Sigmoid colon (tissue), 7 donors: ENCODE results near the gene NLGN4X. TPM values are rescaled to one million over a fixed set of nuclear protein-coding genes. Genes with fewer than 3 reads are reported as not detected.

ENCODE experiments used
- DNase-seq: peaks from one replicate; pipeline ENCODE4 v3.0.0-alpha.2; 2019
- H3K27ac ChIP-seq, 4 donors: fragments of 200-600 bp; sonication (generic); one replicate each; pipeline ENCODE4 v1.5.1; 2016 to 2019; ENCODE audit warnings: mild to moderate bottlenecking in 1 of 4
- H3K27me3 ChIP-seq, 3 donors: fragments of 200-600 bp; sonication (generic); one replicate each; pipeline ENCODE4 v1.5.1; 2019; ENCODE audit warnings: mild to moderate bottlenecking in 1 of 3
- H3K36me3 ChIP-seq, 4 donors: fragments of 200-600 bp; sonication (generic); one replicate each; pipeline ENCODE4 v1.5.1; 2016 to 2019
- H3K4me1 ChIP-seq, 4 donors: fragments of 200-600 bp; sonication (generic); one replicate each; pipeline ENCODE4 v1.5.1; 2017 to 2019
- H3K4me3 ChIP-seq, 4 donors: fragments of 200-600 bp; sonication (generic); one replicate each; pipeline ENCODE4 v1.5.1; 2017 to 2019; ENCODE audit warnings: mild to moderate bottlenecking in 2 of 4, moderate library complexity in 1 of 4
- H3K9me3 ChIP-seq, 4 donors: fragments of 200-600 bp in 3 of 4; sonication (generic) in 3 of 4; one replicate each; pipeline versions ENCODE4 v1.5.1 to v1.6.1; 2013 to 2019
- CTCF ChIP-seq, 4 experiments: fragments of 450-650 bp in 3 of 4; fragments of 200-600 bp in 1 of 4; IDR thresholded peaks; one replicate each; pipeline ENCODE4 v1.5.1; 2016 to 2019; ENCODE audit warnings: antibody characterized with exemption in 4 of 4, mild to moderate bottlenecking in 3 of 4, moderate library complexity in 2 of 4
- EP300 ChIP-seq, 4 donors: sonication (generic); formaldehyde crosslinking; IDR thresholded peaks; one replicate each; pipeline ENCODE4 v1.6.1; 2017; ENCODE audit warnings: antibody characterized with exemption in 4 of 4
- POLR2A ChIP-seq, 2 donors: fragments of 450-650 bp; IDR thresholded peaks; one replicate each; pipeline ENCODE4 v1.6.1; 2016; ENCODE audit warnings: antibody characterized with exemption in 2 of 2, mild to moderate bottlenecking in 2 of 2, moderate library complexity in 2 of 2
- POLR2AphosphoS5 ChIP-seq, 4 donors: sonication (generic); formaldehyde crosslinking; IDR thresholded peaks; one replicate each; pipeline ENCODE4 v1.6.1; 2017; ENCODE audit warnings: antibody characterized with exemption in 4 of 4
- WGBS, 2 donors: extraction: QIAGEN DNeasy Blood & Tissue Kit; methylation state at CpG; one replicate each; pipeline ENCODE4 v1.1.7; 2013; 5-methylcytosine and 5-hydroxymethylcytosine counted together
- intact Hi-C: fragments of 100-400 bp; cut with DNase I; formaldehyde crosslinking; loops from one replicate; pipeline ENCODE4 v1.15.1; 2023
- polyA plus RNA-seq, 3 donors: library from polyadenylated mRNA; stranded (reverse); fragments of 200-250 nt; gene quantifications; one replicate each; pipeline ENCODE4 v1.2.3, GENCODE V29; 2013
- total RNA-seq, 4 donors: library from RNA; depleted of rRNA; stranded (reverse); fragments of >200 nt; gene quantifications; one replicate each; pipeline ENCODE4 v1.1.0, GENCODE V29; 2016
- donor health status: healthy with polysubstance abuse.
- donor health status: Bipolar disorder and iron deficiency.
- donor health status: healthy.

NLGN4X gene
- total and polyA plus RNA-seq, 7 donors = under 0.01 to 6.4 (median 4.0) TPM; not detected in 1

DNA sequence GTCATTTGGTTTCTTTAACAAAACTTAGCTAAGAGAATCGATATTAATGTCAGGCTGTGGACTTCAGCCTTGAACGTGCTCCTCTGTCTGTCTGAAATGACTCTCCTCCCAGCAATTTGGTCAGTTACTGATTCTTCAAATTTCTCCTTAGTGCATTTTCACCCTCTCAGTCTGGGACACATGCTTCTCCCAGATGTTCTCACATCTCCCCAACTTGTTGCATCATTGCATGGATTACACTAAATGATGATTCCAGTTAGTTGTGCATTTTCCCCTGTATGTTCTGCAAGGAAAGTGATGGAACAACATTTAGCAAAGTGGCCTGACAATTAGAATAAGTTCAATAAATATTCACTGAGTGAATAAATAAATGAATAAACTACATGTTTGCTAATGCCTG is 94.4 kb downstream of the NLGN4X start:
- Histone ChIP-seq H3K36me3 (no peaks in the 10 kb centered on the region), H3K9me3 (no peaks in the 10 kb centered on the region), H3K4me1 (no peaks in the 10 kb centered on the region), H3K27ac (no peak overlapping the region), H3K27me3 (no peaks in the 10 kb centered on the region), H3K4me3 (no peak overlapping the region)
- WGBS, 2 donors = 80 to 84% methylated on average over 2 of the region's 2 CpGs
- TF ChIP-seq CTCF (IDR thresholded peaks at IDR 0.05) (no peak), EP300 (IDR thresholded peaks at IDR 0.05) (no peak), POLR2A (IDR thresholded peaks at IDR 0.05) (no peak), POLR2AphosphoS5 (IDR thresholded peaks at IDR 0.05) (no peak)
- DNase-seq = no peak
- intact Hi-C loops = no loop called here

DNA sequence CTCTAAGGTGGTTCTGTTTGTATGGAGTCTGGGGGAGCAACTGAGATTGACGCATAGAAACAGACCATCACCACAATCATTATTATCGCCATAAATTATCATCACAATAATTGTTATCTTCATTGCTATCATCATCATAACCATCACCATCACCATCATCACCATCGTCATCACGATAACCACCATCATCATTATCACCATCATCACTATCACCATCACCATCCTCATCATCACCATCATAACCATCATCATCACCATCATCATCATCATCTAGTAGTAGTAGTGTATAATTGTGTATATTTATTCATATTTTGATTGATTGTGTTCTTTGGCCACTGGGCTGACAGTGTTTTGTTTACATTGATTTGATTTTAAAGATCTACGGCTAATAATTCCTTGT is 95.7 kb downstream of the NLGN4X start:
- TF ChIP-seq POLR2AphosphoS5 (IDR thresholded peaks at IDR 0.05) (no peak), CTCF (IDR thresholded peaks at IDR 0.05) (no peak), EP300 (IDR thresholded peaks at IDR 0.05) (no peak), POLR2A (IDR thresholded peaks at IDR 0.05) (no peak)
- Histone ChIP-seq H3K27me3 (no peaks in the 10 kb centered on the region), H3K9me3 (no peaks in the 10 kb centered on the region), H3K4me1 (no peaks in the 10 kb centered on the region), H3K27ac (no peak overlapping the region), H3K4me3 (no peak overlapping the region), H3K36me3 (no peaks in the 10 kb centered on the region)
- 93 to 97% methylated on average over 5 of the region's 5 CpGs for WGBS, 2 donors
- DNase-seq = no peak
- intact Hi-C loops = no loop called here

DNA sequence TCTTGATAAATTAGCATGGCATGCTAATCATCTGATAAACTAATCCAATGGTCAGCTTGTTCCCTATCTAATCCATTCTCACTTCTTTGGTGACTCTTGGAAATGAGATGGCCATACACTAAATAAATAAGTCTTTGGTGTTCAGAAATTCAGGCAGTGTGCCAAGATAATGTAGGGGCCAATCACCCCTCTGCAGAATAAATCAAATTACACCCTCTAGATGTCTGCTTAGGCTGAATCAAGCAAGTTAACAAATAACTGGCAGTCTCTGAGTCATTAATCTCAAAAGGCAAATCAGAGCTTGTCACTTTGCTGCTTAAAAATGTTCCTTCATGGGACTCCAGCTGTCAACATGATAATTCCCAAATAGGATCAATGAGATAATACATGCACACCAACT is 97.4 kb downstream of the NLGN4X start:
- H3K27me3 ChIP-seq = no peaks in the 10 kb centered on the region
- no peaks in the 10 kb centered on the region for H3K4me1 ChIP-seq
- no peak overlapping the region for H3K4me3 ChIP-seq
- intact Hi-C loops = no loop called here
- TF ChIP-seq POLR2AphosphoS5 (IDR thresholded peaks at IDR 0.05) (no peak), EP300 (IDR thresholded peaks at IDR 0.05) (no peak), POLR2A (IDR thresholded peaks at IDR 0.05) (no peak), CTCF (IDR thresholded peaks at IDR 0.05) (no peak)
- H3K9me3 ChIP-seq = no peaks in the 10 kb centered on the region
- no peaks in the 10 kb centered on the region for H3K36me3 ChIP-seq
- no peak for DNase-seq
- no peak overlapping the region for H3K27ac ChIP-seq

GRCh38 chrX:6129195-6129594 is 99.5 kb downstream of the NLGN4X start:
- intact Hi-C loops = no loop called here
- no peak for TF ChIP-seq POLR2AphosphoS5 (IDR thresholded peaks at IDR 0.05)
- TF ChIP-seq EP300 (IDR thresholded peaks at IDR 0.05) = no peak
- TF ChIP-seq CTCF (IDR thresholded peaks at IDR 0.05) = no peak
- TF ChIP-seq POLR2A (IDR thresholded peaks at IDR 0.05) = no peak
- Histone ChIP-seq H3K4me3 (no peak overlapping the region), H3K36me3 (no peaks in the 10 kb centered on the region), H3K9me3 (no peaks in the 10 kb centered on the region), H3K27me3 (no peaks in the 10 kb centered on the region), H3K27ac (no peak overlapping the region), H3K4me1 (no peaks in the 10 kb centered on the region)
- DNase-seq = no peak

- Histone ChIP-seq H3K4me3 (no peak overlapping the region), H3K4me1 (no peaks in the 10 kb centered on the region), H3K27ac (no peak overlapping the region), H3K36me3 (no peaks in the 10 kb centered on the region), H3K9me3 (no peaks in the 10 kb centered on the region), H3K27me3 (no peaks in the 10 kb centered on the region)
- intact Hi-C loops = no loop called here
- DNase-seq = no peak
- TF ChIP-seq POLR2AphosphoS5 (IDR thresholded peaks at IDR 0.05) (no peak), POLR2A (IDR thresholded peaks at IDR 0.05) (no peak), CTCF (IDR thresholded peaks at IDR 0.05) (no peak), EP300 (IDR thresholded peaks at IDR 0.05) (no peak)
- 56 to 60% methylated on average over 2 of the region's 2 CpGs for WGBS, 2 donors
Observed at GRCh38 chrX:6120329-6120728, 108.3 kb downstream of the NLGN4X start.
